Epidermal melanocyte (primary cell): ENCODE results near the gene CASP4.

Experiments
- DNase-seq: peaks from one replicate; pipeline ENCODE4 v3.0.0; 2011; ENCODE audit warnings: low spot score; ENCODE audit not compliant: insufficient read length

CASP4 gene

GRCh38 chr11:104893876-104894275 is 74.5 kb downstream of the CASP4 start:
- no peak for DNase-seq
